A673 (cell line): Measurements from ENCODE around the gene EML6. TPM values are rescaled to one million over a fixed set of nuclear protein-coding genes. Genes with fewer than 3 reads are reported as not detected.

Experiments
- BruUV-seq: library from RNA; stranded (reverse); fragments of 400-500 nt; replicated peaks from 2 replicates; lab custom pipeline; 2021; lab: Mats Ljungman, UMichigan
- CTCF ChIA-PET: fragments of 300-600 bp; sonication (Branson Sonifier 250); formaldehyde crosslinking; loops from one replicate; lab custom pipeline; 2022; ENCODE audit warnings: antibody characterized with exemption; lab: Charles Lee
- POLR2A ChIA-PET: fragments of 300-600 bp; sonication (Branson Sonifier 250); formaldehyde crosslinking; loops from one replicate; lab custom pipeline; 2022; ENCODE audit warnings: antibody characterized with exemption; ENCODE audit not compliant: low non-redundant PET; lab: Charles Lee
- DNase-seq: peaks from one replicate; pipeline ENCODE4 v3.0.0-alpha.2; 2015; ENCODE audit warnings: low spot score
- H3K27ac ChIP-seq: fragments of 200-600 bp; sonication (generic); 2 replicates; pipeline ENCODE4 v1.5.1; 2016; ENCODE audit warnings: mixed run types, low read depth, mild to moderate bottlenecking, mixed read lengths, antibody characterized with exemption, low read length; ENCODE audit not compliant: poor library complexity, severe bottlenecking
- H3K27me3 ChIP-seq: fragments of 200-600 bp; sonication (generic); replicated peaks from 2 replicates; pipeline ENCODE4 v1.6.1; 2017; ENCODE audit warnings: mixed run types, low read depth, mild to moderate bottlenecking, mixed read lengths, antibody characterized with exemption, low read length; ENCODE audit not compliant: insufficient read depth, poor library complexity
- H3K36me3 ChIP-seq: fragments of 200-600 bp; sonication (generic); 2 replicates; pipeline ENCODE4 v1.6.1; 2016; ENCODE audit warnings: mixed run types, mild to moderate bottlenecking, mixed read lengths, antibody characterized with exemption, low read length; ENCODE audit not compliant: insufficient read depth, poor library complexity, severe bottlenecking
- H3K4me1 ChIP-seq: fragments of 200-600 bp; sonication (generic); 2 replicates; pipeline ENCODE4 v1.6.1; 2017; ENCODE audit warnings: mixed run types, mild to moderate bottlenecking, mixed read lengths, antibody characterized with exemption, low read length; ENCODE audit not compliant: insufficient read depth, poor library complexity, severe bottlenecking
- H3K4me3 ChIP-seq: fragments of 200-600 bp; sonication (generic); 2 replicates; pipeline ENCODE4 v1.5.1; 2016; ENCODE audit warnings: low read depth, mixed run types, mild to moderate bottlenecking, mixed read lengths, low read length; ENCODE audit not compliant: poor library complexity, severe bottlenecking
- H3K9me3 ChIP-seq: fragments of 200-600 bp; sonication (generic); 2 replicates; pipeline ENCODE4 v1.6.1; 2016; ENCODE audit warnings: mixed run types, low read depth, mild to moderate bottlenecking, mixed read lengths, antibody characterized with exemption, low read length; ENCODE audit not compliant: poor library complexity, severe bottlenecking
- CTCF ChIP-seq: fragments of 300-800, 200-600 bp; sonication (generic); conservative IDR thresholded peaks from 2 replicates; pipeline ENCODE4 v1.5.1; 2017; ENCODE audit warnings: low read depth, mild to moderate bottlenecking, antibody characterized with exemption, low read length, moderate library complexity, mixed read lengths
- EZH2 ChIP-seq: fragments of 200-600 bp; sonication (generic); IDR thresholded peaks from 2 replicates; pipeline ENCODE4 v1.6.1; 2017; ENCODE audit warnings: borderline replicate concordance, low read depth, mild to moderate bottlenecking, mixed read lengths, antibody characterized with exemption, low read length; ENCODE audit not compliant: poor library complexity, severe bottlenecking
- intact Hi-C: fragments of 100-400 bp; cut with micrococcal nuclease; formaldehyde crosslinking; loops from one replicate; pipeline ENCODE4 v1.10.0; 2022; ENCODE audit not compliant: unreplicated experiment
- total RNA-seq: library from RNA; stranded (reverse); gene quantifications from 2 replicates; pipeline ENCODE4 v1.2.3, GENCODE V29; 2021

EML6 gene
- total RNA-seq, 1 experiment from 2014 or later = 1.9 TPM

GRCh38 chr2:54891909-54892308 is 168.4 kb downstream of the EML6 start:
- H3K27me3 ChIP-seq = no peaks in the 10 kb centered on the region
- no peak overlapping the region for H3K4me3 ChIP-seq
- ChIA-PET POLR2A (no interaction called here), CTCF (no interaction called here)
- BruUV-seq = no TSS peak
- no peak for TF ChIP-seq CTCF
- no peak for TF ChIP-seq EZH2
- intact Hi-C loops = no loop called here
- DNase-seq = no peak
- H3K9me3 ChIP-seq = no peaks in the 10 kb centered on the region
- no peaks in the 10 kb centered on the region for H3K4me1 ChIP-seq
- H3K27ac ChIP-seq = no peak overlapping the region
- no peaks in the 10 kb centered on the region for H3K36me3 ChIP-seq

GRCh38 chr2:54894467-54894866 is 171.0 kb downstream of the EML6 start:
- intact Hi-C loops = no loop called here
- no peaks in the 10 kb centered on the region for H3K36me3 ChIP-seq
- H3K4me3 ChIP-seq = no peak overlapping the region
- H3K9me3 ChIP-seq = no peaks in the 10 kb centered on the region
- H3K27me3 ChIP-seq = no peaks in the 10 kb centered on the region
- H3K27ac ChIP-seq = no peak overlapping the region
- peaks cover 13% of the 10 kb centered on the region for H3K4me1 ChIP-seq
- ChIA-PET CTCF (no interaction called here), POLR2A (no interaction called here)
- no peak for TF ChIP-seq CTCF
- TF ChIP-seq EZH2 = no peak
- no peak for DNase-seq
- no TSS peak for BruUV-seq

- H3K36me3 ChIP-seq = no peaks in the 10 kb centered on the region
- DNase-seq = no peak
- intact Hi-C loops = no loop called here
- no peaks in the 10 kb centered on the region for H3K27me3 ChIP-seq
- ChIA-PET CTCF (no interaction called here), POLR2A (no interaction called here)
- H3K4me3 ChIP-seq = no peak overlapping the region
- no TSS peak for BruUV-seq
- H3K9me3 ChIP-seq = no peaks in the 10 kb centered on the region
- H3K4me1 ChIP-seq = peaks cover 13% of the 10 kb centered on the region
- TF ChIP-seq EZH2 (no peak), CTCF (no peak)
- no peak overlapping the region for H3K27ac ChIP-seq
Observed at GRCh38 chr2:54895730-54896129, 172.3 kb downstream of the EML6 start.
